HuH-7.5 (cell line): ENCODE data around the gene SIPA1.

Experiments
- DNase-seq: peaks from one replicate; pipeline ENCODE4 v3.0.0; 2011; ENCODE audit warnings: low spot score

Gene SIPA1

GRCh38 chr11:65637794-65638419 lies at the start of gene SIPA1:
Gene SIPA1 (plus strand): TSS chr11:65638101. CDS start chr11:65640922, 2,821 bp downstream.
- DNase-seq, result peak; percentile 82

- DNase-seq, result peak; percentile 97
Observed at GRCh38 chr11:65588199-65589054, 49.5 kb upstream of the SIPA1 start.

- no peak for DNase-seq
Observed at GRCh38 chr11:65589444-65590239, 48.3 kb upstream of the SIPA1 start.

GRCh38 chr11:65590240-65590738 lies 47.6 kb upstream of the SIPA1 start:
- no peak for DNase-seq

- no peak for DNase-seq
Observed at GRCh38 chr11:65591939-65592857, 45.7 kb upstream of the SIPA1 start.

GRCh38 chr11:65592858-65593517 lies 44.9 kb upstream of the SIPA1 start:
- DNase-seq, result no peak

- DNase-seq, result peak; percentile 90
Observed at GRCh38 chr11:65593518-65594414, 44.1 kb upstream of the SIPA1 start.

GRCh38 chr11:65595131-65595530 lies 42.8 kb upstream of the SIPA1 start:
- DNase-seq, result no peak

- no peak for DNase-seq
Observed at GRCh38 chr11:65595543-65596281, 42.2 kb upstream of the SIPA1 start, which contains the start of gene KCNK7. Gene KCNK7 (minus strand): TSS chr11:65595800. CDS start chr11:65595772, 28 bp downstream.

- no peak for DNase-seq
Observed at GRCh38 chr11:65596520-65596919, 41.4 kb upstream of the SIPA1 start.

- no peak for DNase-seq
Observed at GRCh38 chr11:65598258-65598699, 39.6 kb upstream of the SIPA1 start.

- no peak for DNase-seq
Observed at GRCh38 chr11:65599216-65599954, 38.5 kb upstream of the SIPA1 start.

GRCh38 chr11:65599955-65600246 lies 38.0 kb upstream of the SIPA1 start:
- no peak for DNase-seq

- DNase-seq, result no peak
Observed at GRCh38 chr11:65604258-65604657, 33.6 kb upstream of the SIPA1 start.

GRCh38 chr11:65606876-65607613 lies 30.9 kb upstream of the SIPA1 start:
- DNase-seq, result no peak

- no peak for DNase-seq
Observed at GRCh38 chr11:65607614-65608426, 30.1 kb upstream of the SIPA1 start.

GRCh38 chr11:65609229-65609628 lies 28.7 kb upstream of the SIPA1 start:
- no peak for DNase-seq
